Measurements from ENCODE around the gene CEP57L1. TPM values are rescaled to one million over a fixed set of nuclear protein-coding genes. Genes with fewer than 3 reads are reported as not detected.
"Not testable (repeated sequence)": the region's sequence is repeated elsewhere in the genome, so short reads cannot be mapped to it uniquely, and the experiment has no call there.

Gene CEP57L1
- polyA plus RNA-seq, 12 donors = 12.4 to 39.1 (median 20.7) TPM; not detected in 1

- no peak for DNase-seq
Measured at GRCh38 chr6:109105681-109106080, 10.4 kb downstream of the CEP57L1 start.

- not testable (repeated sequence) for DNase-seq
Measured at GRCh38 chr6:109109663-109110062, 14.4 kb downstream of the CEP57L1 start.

GRCh38 chr6:109112663-109113062 lies 17.4 kb downstream of the CEP57L1 start:
- not testable (repeated sequence) for DNase-seq

GRCh38 chr6:109117346-109118035 lies 22.2 kb downstream of the CEP57L1 start:
- no peak for DNase-seq

- DNase-seq = no peak
Measured at GRCh38 chr6:109118337-109118736, 23.0 kb downstream of the CEP57L1 start.

- DNase-seq = no peak
Measured at GRCh38 chr6:109118871-109119354, 23.6 kb downstream of the CEP57L1 start.

- peak; percentile 25 for DNase-seq
Measured at GRCh38 chr6:109121411-109121810, 26.1 kb downstream of the CEP57L1 start.

GRCh38 chr6:109124219-109124618 lies 28.9 kb downstream of the CEP57L1 start:
- DNase-seq = no peak

- DNase-seq = no peak
Measured at GRCh38 chr6:109125504-109125903, 30.2 kb downstream of the CEP57L1 start.

- no peak for DNase-seq
Measured at GRCh38 chr6:109130065-109130464, 34.8 kb downstream of the CEP57L1 start.

GRCh38 chr6:109135600-109135999 lies 40.3 kb downstream of the CEP57L1 start:
- not testable (repeated sequence) for DNase-seq

- DNase-seq = not testable (repeated sequence)
Measured at GRCh38 chr6:109136039-109136438, 40.7 kb downstream of the CEP57L1 start.

- not testable (repeated sequence) for DNase-seq
Measured at GRCh38 chr6:109136530-109136929, 41.2 kb downstream of the CEP57L1 start.

- DNase-seq = no peak
Measured at GRCh38 chr6:109139109-109139508, 43.8 kb downstream of the CEP57L1 start.

GRCh38 chr6:109142067-109142466 lies 46.8 kb downstream of the CEP57L1 start:
- DNase-seq = not testable (repeated sequence)

- DNase-seq = no peak
Measured at GRCh38 chr6:109143191-109143590, 47.9 kb downstream of the CEP57L1 start.

GRCh38 chr6:109148251-109148650 lies 52.9 kb downstream of the CEP57L1 start:
- not testable (repeated sequence) for DNase-seq

GRCh38 chr6:109148716-109149115 lies 53.4 kb downstream of the CEP57L1 start:
- DNase-seq = not testable (repeated sequence)

GRCh38 chr6:109153752-109154151 lies 58.4 kb downstream of the CEP57L1 start:
- no peak for DNase-seq

GRCh38 chr6:109164331-109164730 lies 69.0 kb downstream of the CEP57L1 start:
- DNase-seq = no peak

GRCh38 chr6:109165392-109165974 lies 70.2 kb downstream of the CEP57L1 start:
- DNase-seq = peak; percentile 73

- DNase-seq = no peak
Measured at GRCh38 chr6:109166673-109167072, 71.4 kb downstream of the CEP57L1 start.

- no peak for DNase-seq
Measured at GRCh38 chr6:109167562-109167961, 72.3 kb downstream of the CEP57L1 start.
